Glomerular endothelial cell (primary cell): Measurements from ENCODE around the gene MEGF11. TPM values are rescaled to one million over a fixed set of nuclear protein-coding genes. Genes with fewer than 3 reads are reported as not detected.

Experiments used
- DNase-seq: peaks from one replicate; pipeline ENCODE4 v3.0.0-alpha.2; 2011; ENCODE audit warnings: low read depth, low spot score; ENCODE audit errors: extremely low read depth
- total RNA-seq: library from RNA; depleted of rRNA; stranded (reverse); fragments of >200 nt; gene quantifications from 2 replicates; pipeline ENCODE4 v1.2.3, GENCODE V29; 2015

MEGF11 gene
- total RNA-seq, 1 donor from 2014 or later, result 0.18 TPM

DNA sequence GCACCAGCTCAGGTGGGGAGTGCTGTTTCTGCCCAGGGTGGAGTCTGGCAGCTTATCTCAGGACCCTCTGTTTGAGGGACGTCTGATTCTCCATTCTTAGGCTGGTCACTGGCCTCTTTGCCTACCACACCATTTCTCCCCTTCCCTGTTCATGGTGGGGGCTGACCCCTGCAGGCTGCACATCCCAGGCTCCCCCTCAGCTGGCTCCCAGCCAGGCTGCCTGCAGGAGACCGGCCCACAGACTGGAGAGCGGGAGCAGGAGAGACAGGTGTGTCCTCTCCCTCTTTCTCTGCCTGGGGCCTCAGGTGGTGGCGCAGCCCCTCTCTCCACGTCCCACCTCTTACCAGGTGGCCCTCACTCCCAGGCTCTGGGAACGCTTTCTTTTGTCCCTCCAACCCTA lies 323.4 kb downstream of the MEGF11 start:
- DNase-seq, result no peak

DNA sequence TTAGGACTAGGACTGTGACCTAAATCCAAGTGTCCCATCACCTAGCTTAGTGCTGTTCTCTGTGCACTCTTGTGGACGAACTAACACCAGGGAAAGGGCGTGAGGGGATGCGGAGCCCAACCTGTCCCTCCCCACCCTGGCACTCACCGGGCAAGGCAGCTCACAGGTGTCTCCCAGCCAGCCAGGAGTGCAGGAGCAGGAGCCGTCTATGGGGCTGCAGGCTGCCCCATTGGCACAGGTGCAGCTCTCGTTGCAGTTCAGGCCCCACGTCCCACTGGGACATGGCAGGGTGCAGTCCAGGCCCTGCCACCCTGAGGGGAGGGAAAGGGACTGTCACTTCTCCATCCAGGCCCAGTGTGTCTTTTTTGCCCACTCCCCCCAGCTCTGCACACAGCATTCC lies 324.0 kb downstream of the MEGF11 start:
- no peak for DNase-seq

GRCh38 chr15:65927545-65927944 lies 326.0 kb downstream of the MEGF11 start:
- no peak for DNase-seq

GRCh38 chr15:65926899-65927298 lies 326.7 kb downstream of the MEGF11 start:
- no peak for DNase-seq

DNA sequence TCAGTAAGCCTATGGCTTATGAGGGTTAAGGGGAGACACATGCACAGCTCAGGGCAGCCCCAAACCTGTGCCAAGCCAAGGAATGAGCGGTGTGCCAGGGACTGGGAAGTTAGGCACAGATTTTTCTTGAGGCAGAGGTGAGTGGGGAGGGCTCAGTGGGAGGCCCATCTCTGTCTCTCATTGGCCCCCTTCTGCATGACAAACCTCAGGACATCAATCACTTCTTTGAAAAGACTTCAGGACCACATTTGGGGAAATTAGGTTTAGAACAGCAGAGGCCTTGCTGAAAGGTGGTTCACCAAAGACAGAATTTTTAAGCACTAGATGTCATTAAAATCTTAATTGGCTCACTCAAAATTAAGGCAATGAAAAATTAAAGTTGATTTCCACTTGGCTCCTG lies 327.1 kb downstream of the MEGF11 start:
- DNase-seq, result no peak

DNA sequence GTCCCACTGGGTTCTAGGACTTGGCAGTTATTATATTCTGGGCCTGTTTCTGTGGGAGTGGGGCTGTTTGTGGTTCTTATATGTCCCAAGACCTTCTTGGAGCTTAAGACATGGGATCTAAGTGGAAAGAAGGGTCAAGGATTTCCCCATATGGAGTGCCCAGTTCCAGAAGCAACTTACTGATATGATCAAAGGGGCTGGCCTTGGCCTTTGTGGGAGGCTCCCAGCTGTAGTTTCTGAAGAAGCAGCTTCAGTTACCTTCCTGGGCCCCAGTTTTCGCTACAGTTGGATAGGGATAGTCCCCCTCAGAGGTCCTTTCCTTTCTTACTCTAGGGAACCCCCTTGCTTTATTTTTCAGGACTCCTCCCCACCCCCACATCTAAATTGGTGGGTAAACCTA lies 328.2 kb downstream of the MEGF11 start:
- DNase-seq, result no peak

- DNase-seq, result no peak
Observed at GRCh38 chr15:65924004-65924403, 329.5 kb downstream of the MEGF11 start.

- no peak for DNase-seq
Observed at GRCh38 chr15:65923264-65923663, 330.3 kb downstream of the MEGF11 start.

DNA sequence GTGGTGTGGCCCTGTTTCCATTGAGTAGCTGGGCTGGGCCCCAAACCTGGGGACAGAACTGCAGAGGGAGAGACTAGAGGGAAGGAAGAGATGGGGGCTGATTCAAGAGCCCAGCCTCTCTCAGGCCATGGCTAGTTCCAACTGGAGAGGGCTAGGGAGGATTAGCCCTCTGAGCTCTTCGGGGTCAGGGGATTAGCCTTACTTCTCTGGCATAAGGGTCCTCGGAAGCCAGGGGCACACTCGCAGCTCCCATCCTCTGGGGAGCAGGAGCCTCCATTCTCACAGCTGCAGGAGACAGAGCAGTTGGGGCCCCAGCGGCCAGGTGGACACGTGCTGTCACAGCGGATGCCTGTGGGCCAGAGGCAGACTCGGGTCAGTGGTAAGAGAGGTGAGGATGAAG lies 330.9 kb downstream of the MEGF11 start:
- no peak for DNase-seq

- no peak for DNase-seq
Observed at GRCh38 chr15:65921780-65922179, 331.8 kb downstream of the MEGF11 start.

DNA sequence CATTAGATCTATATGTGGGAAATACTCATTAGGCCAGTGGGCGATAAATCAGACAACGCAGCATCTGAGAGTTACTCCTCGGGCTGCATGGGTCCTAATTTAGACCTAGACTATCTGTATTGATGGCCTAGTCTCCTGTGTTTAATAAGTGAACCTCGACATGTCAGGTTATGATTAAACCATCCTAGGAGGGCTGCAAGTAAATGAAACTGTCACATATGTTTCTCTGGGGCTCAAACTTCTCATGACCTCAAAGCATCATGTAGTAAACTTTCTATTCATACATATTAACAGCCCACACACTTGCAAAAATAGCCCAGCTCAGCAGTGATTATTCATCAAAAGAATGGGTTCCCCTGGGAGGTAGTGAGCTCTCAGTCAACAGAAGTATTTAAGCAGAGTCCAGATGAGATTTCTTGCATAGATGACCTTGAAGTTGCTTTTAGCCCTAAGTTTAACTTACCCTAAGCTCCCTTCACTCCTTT lies 332.7 kb downstream of the MEGF11 start:
- DNase-seq, result no peak

DNA sequence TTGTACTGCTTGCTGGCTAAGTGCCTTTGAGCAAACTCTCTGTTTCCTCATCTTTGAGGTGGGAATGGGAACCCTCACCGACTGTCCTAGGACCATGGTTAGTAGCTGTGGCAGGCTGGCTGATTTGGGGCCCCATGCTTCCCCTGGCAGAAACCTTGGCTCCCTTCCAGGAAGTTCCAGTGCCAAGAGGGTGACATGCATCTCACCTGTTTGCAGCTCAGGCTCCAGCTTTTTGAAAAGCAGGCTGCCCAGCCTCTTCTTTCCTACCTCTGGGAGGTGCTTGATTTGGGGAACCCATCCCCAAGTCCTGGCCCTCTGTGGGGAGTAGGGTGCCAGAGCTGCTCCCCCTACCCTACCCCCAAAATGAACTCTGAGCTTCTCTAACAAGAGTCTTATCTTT lies 333.4 kb downstream of the MEGF11 start:
- DNase-seq, result no peak

DNA sequence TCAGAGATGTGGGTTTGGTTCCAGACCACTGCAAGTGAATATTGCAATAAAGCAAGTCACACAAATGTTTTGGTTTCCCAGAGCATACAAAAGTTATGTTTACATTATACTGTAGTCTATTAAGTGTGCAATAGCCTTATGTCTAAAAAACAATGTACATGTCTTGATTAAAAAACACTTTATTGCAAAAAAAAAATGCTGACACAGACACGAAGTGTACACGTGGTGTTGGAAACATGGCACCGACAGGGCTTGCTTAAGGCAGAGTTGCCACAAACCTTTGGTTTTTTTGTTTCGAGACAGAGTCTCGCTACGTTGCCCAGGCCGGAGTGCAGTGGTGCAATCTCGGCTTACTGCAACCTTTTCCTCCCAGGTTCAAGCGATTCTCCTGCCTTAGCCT lies 334.2 kb downstream of the MEGF11 start:
- no peak for DNase-seq

GRCh38 chr15:65918945-65919344 lies 334.6 kb downstream of the MEGF11 start:
- no peak for DNase-seq

DNA sequence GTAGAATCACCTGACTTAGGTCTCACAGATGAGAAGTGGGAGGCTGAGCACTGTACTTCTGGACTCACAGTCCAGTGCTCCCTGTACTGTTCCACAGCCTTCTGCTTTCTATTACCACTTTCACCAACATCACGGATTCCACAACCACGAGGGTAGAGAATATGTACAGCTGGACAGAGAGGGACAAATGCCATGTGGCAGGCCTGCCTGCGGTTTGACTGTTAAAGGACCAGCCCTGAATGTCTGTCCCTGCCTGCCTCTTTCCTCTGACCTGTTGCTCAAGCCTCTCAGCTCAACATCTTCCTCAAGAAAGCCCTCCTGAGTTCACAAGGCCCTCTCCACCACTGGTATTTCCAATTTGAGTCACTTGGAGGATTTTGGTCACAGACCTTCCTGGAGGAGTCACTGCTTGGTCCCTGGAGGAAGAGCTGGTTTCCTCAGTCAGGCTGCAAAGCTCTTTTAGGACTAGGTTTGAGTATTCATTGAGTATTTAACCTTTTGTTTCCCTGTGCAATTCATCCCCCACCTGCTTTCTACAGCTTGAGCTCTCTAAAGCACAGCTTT lies 335.1 kb downstream of the MEGF11 start:
- no peak for DNase-seq

DNA sequence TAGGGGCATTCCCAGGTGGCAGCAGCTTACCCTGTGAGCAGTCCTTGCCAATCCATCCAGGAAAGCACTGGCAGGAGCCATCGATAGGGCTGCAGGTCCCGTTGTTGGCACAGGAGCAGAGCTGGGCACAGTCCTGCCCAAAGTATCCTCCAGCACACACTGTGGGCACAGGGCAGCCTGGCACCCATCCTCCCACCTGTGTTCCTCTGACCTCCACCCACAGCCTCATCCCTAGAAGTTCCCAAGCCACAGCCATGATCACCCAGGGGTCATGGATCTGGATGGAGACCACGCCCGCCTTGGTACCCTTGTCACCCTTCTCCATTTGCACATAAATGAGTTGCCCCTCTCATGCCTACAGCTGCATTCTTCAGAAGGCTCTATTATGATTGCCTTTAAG lies 335.6 kb downstream of the MEGF11 start:
- no peak for DNase-seq

- DNase-seq, result no peak
Observed at GRCh38 chr15:65917407-65917756, 336.2 kb downstream of the MEGF11 start.

DNA sequence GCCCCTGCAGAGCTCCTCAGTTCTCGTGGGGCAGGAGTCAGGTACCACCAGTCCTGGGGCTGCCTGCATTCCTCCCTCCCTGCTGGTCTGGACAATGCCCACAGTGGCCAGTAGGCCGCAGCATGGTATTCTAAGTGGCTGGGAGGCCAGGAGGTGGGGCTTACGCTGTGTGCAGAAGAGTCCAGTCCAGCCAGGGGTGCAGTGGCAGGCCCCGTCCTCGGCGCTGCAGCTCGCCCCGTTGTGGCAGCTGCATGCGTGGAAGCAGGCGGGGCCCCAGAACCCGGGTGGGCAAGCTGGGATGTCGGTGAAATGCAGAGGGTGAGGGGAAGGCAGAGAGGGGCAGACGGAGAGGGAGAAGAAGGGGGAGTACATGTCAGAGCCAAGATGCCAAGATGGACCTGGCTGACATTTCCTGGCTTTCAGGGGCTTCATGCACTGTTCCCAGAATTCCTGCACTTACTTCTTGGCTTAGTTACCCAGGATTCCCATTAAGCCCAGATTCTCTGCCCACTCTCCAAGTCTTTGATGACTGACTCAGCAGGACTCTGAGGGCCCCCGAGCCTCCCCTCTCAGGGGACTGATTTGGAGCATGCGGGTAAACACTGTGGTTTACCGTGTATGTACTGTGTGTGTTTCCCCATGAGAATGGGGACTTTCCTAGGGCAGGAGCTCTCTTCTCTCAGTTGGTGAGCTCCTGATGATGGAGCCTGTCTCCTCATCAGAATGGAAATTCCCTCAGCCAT lies 336.7 kb downstream of the MEGF11 start:
- no peak for DNase-seq

DNA sequence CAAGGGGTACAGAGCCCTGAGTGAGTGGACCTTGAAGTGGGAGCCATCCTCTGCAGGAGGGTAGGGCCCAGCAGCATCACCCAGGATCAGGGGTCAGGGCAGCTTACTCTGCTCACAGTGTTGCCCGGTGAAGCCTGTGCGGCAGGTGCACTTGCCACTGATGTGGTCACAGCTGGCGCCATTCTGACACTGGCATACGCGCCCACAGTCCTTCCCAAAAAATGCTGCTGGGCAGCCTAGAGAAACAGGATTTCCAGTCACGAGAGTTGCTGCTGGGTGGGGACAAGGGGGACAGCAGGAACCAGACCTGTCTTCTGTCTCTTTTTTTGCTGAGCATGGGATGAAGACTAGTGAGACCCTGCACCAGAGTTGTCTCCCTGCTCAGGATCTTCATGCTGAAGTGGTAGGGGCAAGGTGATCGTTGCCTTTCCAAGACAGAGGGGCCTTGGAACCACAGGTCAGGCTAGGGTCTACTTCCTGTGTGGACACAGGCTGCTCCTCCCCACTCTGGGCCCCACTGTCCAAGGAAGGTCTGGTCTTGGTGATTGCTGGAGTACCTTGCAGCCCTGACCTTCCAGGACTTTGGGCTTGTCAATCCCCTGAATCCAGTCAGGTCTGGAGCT lies 337.4 kb downstream of the MEGF11 start:
- DNase-seq, result no peak

GRCh38 chr15:65914981-65915925 lies 338.3 kb downstream of the MEGF11 start:
- DNase-seq, result no peak

DNA sequence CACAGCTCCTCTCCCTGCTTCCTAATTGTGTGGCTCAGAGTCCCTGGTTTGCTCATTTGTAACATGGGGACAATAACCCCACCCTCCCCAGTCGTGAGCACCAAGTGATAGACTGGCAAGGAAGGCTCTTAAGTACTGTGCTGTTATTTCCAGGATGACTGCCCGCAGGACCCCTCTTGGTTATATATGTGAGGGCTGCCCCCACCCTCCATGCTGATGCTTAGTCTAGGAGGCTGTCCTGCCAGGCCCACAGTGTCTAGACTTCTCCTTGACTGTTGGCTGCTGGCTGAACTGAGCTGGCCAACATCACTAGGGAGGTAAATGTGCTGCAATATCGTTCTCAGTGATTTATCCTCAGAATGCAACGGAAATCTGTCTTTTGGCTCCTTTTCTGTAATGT lies 339.2 kb downstream of the MEGF11 start:
- no peak for DNase-seq
